CD14-positive monocyte (primary cell): ENCODE data around the gene MT4. TPM values are rescaled to one million over a fixed set of nuclear protein-coding genes. Genes with fewer than 3 reads are reported as not detected.

Experiments
- DNase-seq, 3 donors: peaks; one replicate each; pipeline ENCODE4 v3.0.0-alpha.2; 2011 to 2022
- H2AFZ ChIP-seq: 2 replicates; pipeline ENCODE4 v1.6.0; 2012; ENCODE audit warnings: mild to moderate bottlenecking, low read depth, low read length, inconsistent platforms; ENCODE audit not compliant: insufficient read depth, poor library complexity, severe bottlenecking
- H3K27ac ChIP-seq, 2 donors: 1 replicate in 1 of 2; 2 replicates in 1 of 2; pipeline ENCODE4 v1.5.1; 2012 to 2013; ENCODE audit warnings: low read length in 2 of 2, control low read depth in 1 of 2, inconsistent platforms in 1 of 2, low read depth in 1 of 2, mild to moderate bottlenecking in 1 of 2
- H3K27me3 ChIP-seq, 2 donors: one replicate each; pipeline versions ENCODE4 v1.6.0 to v1.6.1; 2011 to 2013; ENCODE audit warnings: low read length in 2 of 2; ENCODE audit not compliant: control insufficient read depth in 2 of 2, insufficient read depth in 2 of 2
- H3K36me3 ChIP-seq, 2 donors: replicated peaks in 1 of 2; 1 replicate in 1 of 2; 2 replicates in 1 of 2; pipeline versions ENCODE4 v1.5.1 to v1.6.1; 2012 to 2013; ENCODE audit warnings: low read length in 2 of 2, control low read depth in 1 of 2, inconsistent platforms in 1 of 2, mild to moderate bottlenecking in 1 of 2; ENCODE audit not compliant: insufficient read depth in 2 of 2, control insufficient read depth in 1 of 2
- H3K4me1 ChIP-seq, 2 donors: 1 replicate in 1 of 2; 2 replicates in 1 of 2; pipeline versions ENCODE4 v1.5.1 to v1.6.1; 2012 to 2013; ENCODE audit warnings: low read length in 2 of 2, control low read depth in 1 of 2, inconsistent platforms in 1 of 2, mild to moderate bottlenecking in 1 of 2, moderate library complexity in 1 of 2; ENCODE audit not compliant: insufficient read depth in 2 of 2, control insufficient read depth in 1 of 2
- H3K4me2 ChIP-seq: replicated peaks from 2 replicates; pipeline ENCODE3; 2012; ENCODE audit warnings: low read length, moderate library complexity, mild to moderate bottlenecking; ENCODE audit not compliant: poor library complexity, severe bottlenecking; ENCODE audit errors: extremely low read depth
- H3K4me3 ChIP-seq, 3 experiments: fragments of 200-600 bp in 1 of 3; sonication (generic) in 1 of 3; replicated peaks in 1 of 3; 1 replicate in 2 of 3; 2 replicates in 1 of 3; pipeline ENCODE4 v1.5.1; 2011 to 2013; ENCODE audit warnings: low read length in 3 of 3, mild to moderate bottlenecking in 3 of 3, control low read depth in 2 of 3, low read depth in 2 of 3, inconsistent platforms in 1 of 3, moderate library complexity in 1 of 3
- H3K79me2 ChIP-seq: 2 replicates; pipeline ENCODE4 v1.6.0; 2012; ENCODE audit warnings: mild to moderate bottlenecking, control low read depth, inconsistent platforms, low read length, moderate library complexity; ENCODE audit not compliant: insufficient read depth
- H3K9ac ChIP-seq: 2 replicates; pipeline ENCODE4 v1.6.0; 2017; ENCODE audit warnings: low read length, mild to moderate bottlenecking; ENCODE audit not compliant: insufficient read depth, poor library complexity, severe bottlenecking
- H3K9me3 ChIP-seq, 2 donors: replicated peaks in 1 of 2; 1 replicate in 1 of 2; 2 replicates in 1 of 2; pipeline versions ENCODE4 v1.5.1 to v1.6.1; 2012 to 2013; ENCODE audit warnings: low read length in 2 of 2, control low read depth in 1 of 2; ENCODE audit not compliant: control insufficient read depth in 1 of 2, insufficient read depth in 1 of 2
- H4K20me1 ChIP-seq: 2 replicates; pipeline ENCODE4 v1.6.0; 2012; ENCODE audit warnings: mild to moderate bottlenecking, low read length, control low read depth, moderate library complexity; ENCODE audit not compliant: insufficient read depth
- H3K27ac Mint-ChIP-seq, 7 donors: one replicate each; pipeline ENCODE4 v1.8.0; 2020; ENCODE audit warnings: mild to moderate bottlenecking in 7 of 7, mixed read lengths in 7 of 7, moderate library complexity in 6 of 7, inconsistent platforms in 2 of 7
- H3K27me3 Mint-ChIP-seq, 3 donors: one replicate each; pipeline ENCODE4 v1.8.0; 2021 to 2022; ENCODE audit warnings: low read depth in 3 of 3, mild to moderate bottlenecking in 3 of 3, mixed read lengths in 3 of 3, moderate library complexity in 3 of 3, inconsistent platforms in 1 of 3
- H3K36me3 Mint-ChIP-seq, 2 donors: one replicate each; pipeline ENCODE4 v1.8.0; 2020; ENCODE audit warnings: mixed read lengths in 2 of 2, inconsistent platforms in 1 of 2, mild to moderate bottlenecking in 1 of 2
- H3K4me1 Mint-ChIP-seq: one replicate; pipeline ENCODE4 v1.8.0; 2020; ENCODE audit warnings: mild to moderate bottlenecking, mixed read lengths
- H3K4me3 Mint-ChIP-seq, 2 donors: one replicate each; pipeline ENCODE4 v1.8.0; 2020; ENCODE audit warnings: mild to moderate bottlenecking in 2 of 2, mixed read lengths in 2 of 2, moderate library complexity in 1 of 2
- H3K9me3 Mint-ChIP-seq, 7 donors: one replicate each; pipeline ENCODE4 v1.8.0; 2020 to 2022; ENCODE audit warnings: mixed read lengths in 7 of 7, mild to moderate bottlenecking in 6 of 7, moderate library complexity in 6 of 7, inconsistent platforms in 2 of 7
- CTCF ChIP-seq: fragments of 200-600 bp; IDR thresholded peaks from one replicate; pipeline ENCODE4 v1.8.0; 2022; ENCODE audit warnings: antibody characterized with exemption, mild to moderate bottlenecking
- WGBS: methylation state at CpG from one replicate; pipeline ENCODE4 v1.1.5; 2013; ENCODE audit warnings: missing lambda C conversion rate; ENCODE audit not compliant: insufficient coverage; 5-methylcytosine and 5-hydroxymethylcytosine counted together
- intact Hi-C, 2 donors: fragments of 100-400 bp; cut with micrococcal nuclease; formaldehyde crosslinking; loops; one replicate each; pipeline versions ENCODE4 v1.15.0 to v1.15.1; 2023
- polyA plus RNA-seq, 3 donors: library from polyadenylated mRNA; depleted of rRNA in 1 of 3; unstranded in 2 of 3; stranded (reverse) in 1 of 3; fragments of 300-500 nt in 2 of 3; fragments of >200 nt in 1 of 3; fragmentation: Illumina TruSeq in 2 of 3; gene quantifications; 1 replicate in 2 of 3; 2 replicates in 1 of 3; pipeline ENCODE4 v1.2.3, GENCODE V29; 2012 to 2021

MT4 gene
- polyA plus RNA-seq, 3 donors = not detected

DNA sequence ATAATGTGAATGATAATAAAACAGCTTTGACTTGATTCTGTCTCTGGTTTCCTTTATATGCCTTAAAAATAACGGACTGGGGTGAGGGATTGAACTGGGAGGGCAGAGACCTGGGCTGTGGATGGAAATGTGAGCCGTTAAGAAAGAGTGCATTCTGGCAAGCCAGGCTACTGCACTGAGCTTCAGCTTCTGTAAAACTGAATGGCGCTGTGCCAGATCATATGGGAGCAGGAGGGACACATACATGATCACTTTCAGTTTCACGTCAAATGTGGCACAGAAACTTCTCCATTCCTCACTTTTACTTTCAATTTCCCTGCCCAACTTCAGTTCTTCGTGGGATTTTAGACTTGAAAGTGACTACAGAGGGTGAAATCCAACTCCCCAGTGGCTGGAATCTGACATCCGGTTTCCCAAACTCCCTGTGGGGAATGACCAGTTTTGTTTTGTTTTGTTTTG, 44.6 kb downstream of the MT4 start:
- no peaks in the 10 kb centered on the region for H3K36me3 Mint-ChIP-seq
- Histone ChIP-seq H3K4me3 (peak overlapping the region; percentile 87 to 97 (median 87)), H3K9ac (peak overlapping the region; percentile 65), H3K27me3 (no peaks in the 10 kb centered on the region), H2AFZ (peak overlapping the region; percentile 61), H3K4me1 (peaks cover 34 to 41% of the 10 kb centered on the region in 2 donors), H3K4me2 (peak overlapping the region; percentile 87), H3K79me2 (no peaks in the 10 kb centered on the region), H4K20me1 (no peaks in the 10 kb centered on the region), H3K9me3 (no peaks in the 10 kb centered on the region), H3K27ac (peak overlapping the region; percentile 81 to 93), H3K36me3 (no peaks in the 10 kb centered on the region)
- H3K4me3 Mint-ChIP-seq = peak overlapping the region; percentile 87 to 94
- DNase-seq = peak; percentile 92 to 96 (median 94)
- H3K9me3 Mint-ChIP-seq = peaks cover 0 to 3% (median 0%) of the 10 kb centered on the region in 7 donors
- TF ChIP-seq CTCF = no peak
- intact Hi-C loops = loop anchor here (10.0 kb wide), 3 partner anchors 95 to 575 kb away; partner anchors contain the start of genes NUDT21 (in 1 of the 2), OGFOD1 (in 1 of the 2), PSME3IP1 (in 1 of the 2) and RSPRY1 (in 1 of the 2)
- H3K27ac Mint-ChIP-seq = peak overlapping the region; percentile 87 to 96 (median 94)
- WGBS = 0% methylated on average over 3 of the region's 6 CpGs
- H3K4me1 Mint-ChIP-seq = peaks cover 43% of the 10 kb centered on the region
- H3K27me3 Mint-ChIP-seq = peaks cover 2 to 5% (median 2%) of the 10 kb centered on the region in 3 donors

DNA sequence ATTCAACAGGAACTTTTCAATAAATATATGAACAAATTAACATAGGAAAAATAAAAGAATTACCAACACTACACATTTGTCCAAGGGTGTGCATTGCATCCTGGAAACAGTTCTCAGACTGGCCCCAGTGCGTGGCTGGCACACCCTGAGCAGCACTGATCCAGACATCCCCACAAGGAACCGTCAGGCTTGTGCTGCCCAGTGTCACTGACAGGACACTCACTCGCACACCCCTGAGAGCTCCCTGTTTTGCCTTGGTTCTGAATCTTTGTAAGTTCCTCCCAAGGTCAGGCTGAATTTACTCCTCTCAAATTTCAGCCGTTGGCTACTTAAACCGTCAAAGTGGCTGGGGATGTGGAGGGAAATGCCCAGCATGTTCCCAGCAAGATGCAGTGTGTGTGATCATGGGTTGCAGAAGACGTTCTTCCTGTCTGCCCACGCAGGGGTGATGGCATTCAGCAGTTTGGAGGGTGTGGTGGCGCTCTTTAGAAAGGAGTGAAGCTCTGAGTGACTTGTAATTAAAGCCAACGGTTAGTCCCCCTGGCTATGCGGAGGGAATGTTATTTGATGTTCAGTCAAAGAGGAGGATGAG, 45.2 kb downstream of the MT4 start:
- Mint-ChIP-seq H3K4me3 (peak overlapping the region; percentile 87 to 94), H3K4me1 (peaks cover 43% of the 10 kb centered on the region), H3K9me3 (peaks cover 0 to 3% (median 0%) of the 10 kb centered on the region in 7 donors), H3K36me3 (no peaks in the 10 kb centered on the region), H3K27me3 (peaks cover 4 to 7% (median 5%) of the 10 kb centered on the region in 3 donors), H3K27ac (peak overlapping the region; percentile 87 to 96 (median 94))
- Histone ChIP-seq H3K9me3 (no peaks in the 10 kb centered on the region), H2AFZ (peak overlapping the region; percentile 61), H3K4me2 (peak overlapping the region; percentile 87), H3K27ac (peak overlapping the region; percentile 81 to 93), H3K4me3 (peak overlapping the region; percentile 87 to 97 (median 87)), H3K79me2 (no peaks in the 10 kb centered on the region), H4K20me1 (no peaks in the 10 kb centered on the region), H3K27me3 (peaks cover 0 to 1% of the 10 kb centered on the region in 2 donors), H3K36me3 (no peaks in the 10 kb centered on the region), H3K9ac (peak overlapping the region; percentile 65), H3K4me1 (peaks cover 34 to 41% of the 10 kb centered on the region in 2 donors)
- intact Hi-C loops = no loop called here
- WGBS = 38% methylated on average over 9 of the region's 10 CpGs
- no peak for TF ChIP-seq CTCF
- DNase-seq = peak in 2 of 3 donors; percentile 65 to 74
